GM12801 (cell line): Measurements from ENCODE around the gene TNFAIP1.

Experiments
- CTCF ChIP-seq: IDR thresholded peaks from one replicate; pipeline ENCODE4 v1.5.1; 2011; ENCODE audit warnings: control low read depth; ENCODE audit not compliant: insufficient read length; ENCODE audit errors: extremely low read depth

Gene TNFAIP1

GRCh38 chr17:28306954-28307401 lies 28.6 kb upstream of the TNFAIP1 start:
- no peak for TF ChIP-seq CTCF

- no peak for TF ChIP-seq CTCF
These were observed 21.7 kb upstream of the TNFAIP1 start for GRCh38 chr17:28313841-28314240.

- no peak for TF ChIP-seq CTCF
These were observed 19.5 kb upstream of the TNFAIP1 start for GRCh38 chr17:28315846-28316705.

GRCh38 chr17:28317099-28317965 lies 18.2 kb upstream of the TNFAIP1 start:
- no peak for TF ChIP-seq CTCF

- TF ChIP-seq CTCF = no peak
These were observed 17.4 kb upstream of the TNFAIP1 start for GRCh38 chr17:28317966-28318758.

- no peak for TF ChIP-seq CTCF
These were observed 16.6 kb upstream of the TNFAIP1 start, which contains the start of gene TMEM97 for GRCh38 chr17:28318759-28319597. Gene TMEM97, plus strand, starts transcription at chr17:28319200. Its CDS starts 40 bp downstream, at chr17:28319240.
